ENCODE measurements around the gene NOTCH1.
A peak's percentile ranks its signal among the peaks of the same experiment; 100 is the strongest.

Gene NOTCH1

DNA sequence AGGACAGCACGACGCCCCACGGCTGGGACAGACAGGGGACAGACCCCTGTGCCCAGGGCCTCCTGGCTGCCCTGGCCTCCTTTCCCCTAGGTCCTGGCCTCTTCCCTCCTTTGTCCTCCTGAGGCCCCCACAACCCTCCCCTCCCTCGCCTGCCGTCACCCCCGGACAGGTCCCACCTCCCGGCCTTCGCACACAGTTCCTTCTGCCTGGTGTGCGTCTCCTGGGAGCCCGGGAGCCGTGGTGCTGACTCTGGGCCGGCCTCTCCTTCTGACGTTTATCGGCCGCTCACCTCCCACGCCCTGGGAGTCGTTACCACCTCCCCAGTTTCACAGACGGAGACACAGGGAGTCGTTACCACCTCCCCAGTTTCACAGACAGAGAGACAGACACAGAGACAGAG is 25.1 kb upstream of the NOTCH1 start:
- peak overlapping the region in 1 of 2 donors; percentile 59 for H3K27ac ChIP-seq
- DNase-seq (ENCODE audit: low spot score), result no peak
- TF ChIP-seq, protein P1, sequence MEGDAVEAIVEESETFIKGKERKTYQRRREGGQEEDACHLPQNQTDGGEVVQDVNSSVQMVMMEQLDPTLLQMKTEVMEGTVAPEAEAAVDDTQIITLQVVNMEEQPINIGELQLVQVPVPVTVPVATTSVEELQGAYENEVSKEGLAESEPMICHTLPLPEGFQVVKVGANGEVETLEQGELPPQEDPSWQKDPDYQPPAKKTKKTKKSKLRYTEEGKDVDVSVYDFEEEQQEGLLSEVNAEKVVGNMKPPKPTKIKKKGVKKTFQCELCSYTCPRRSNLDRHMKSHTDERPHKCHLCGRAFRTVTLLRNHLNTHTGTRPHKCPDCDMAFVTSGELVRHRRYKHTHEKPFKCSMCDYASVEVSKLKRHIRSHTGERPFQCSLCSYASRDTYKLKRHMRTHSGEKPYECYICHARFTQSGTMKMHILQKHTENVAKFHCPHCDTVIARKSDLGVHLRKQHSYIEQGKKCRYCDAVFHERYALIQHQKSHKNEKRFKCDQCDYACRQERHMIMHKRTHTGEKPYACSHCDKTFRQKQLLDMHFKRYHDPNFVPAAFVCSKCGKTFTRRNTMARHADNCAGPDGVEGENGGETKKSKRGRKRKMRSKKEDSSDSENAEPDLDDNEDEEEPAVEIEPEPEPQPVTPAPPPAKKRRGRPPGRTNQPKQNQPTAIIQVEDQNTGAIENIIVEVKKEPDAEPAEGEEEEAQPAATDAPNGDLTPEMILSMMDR (IDR thresholded peaks at IDR 0.05), result no peak

DNA sequence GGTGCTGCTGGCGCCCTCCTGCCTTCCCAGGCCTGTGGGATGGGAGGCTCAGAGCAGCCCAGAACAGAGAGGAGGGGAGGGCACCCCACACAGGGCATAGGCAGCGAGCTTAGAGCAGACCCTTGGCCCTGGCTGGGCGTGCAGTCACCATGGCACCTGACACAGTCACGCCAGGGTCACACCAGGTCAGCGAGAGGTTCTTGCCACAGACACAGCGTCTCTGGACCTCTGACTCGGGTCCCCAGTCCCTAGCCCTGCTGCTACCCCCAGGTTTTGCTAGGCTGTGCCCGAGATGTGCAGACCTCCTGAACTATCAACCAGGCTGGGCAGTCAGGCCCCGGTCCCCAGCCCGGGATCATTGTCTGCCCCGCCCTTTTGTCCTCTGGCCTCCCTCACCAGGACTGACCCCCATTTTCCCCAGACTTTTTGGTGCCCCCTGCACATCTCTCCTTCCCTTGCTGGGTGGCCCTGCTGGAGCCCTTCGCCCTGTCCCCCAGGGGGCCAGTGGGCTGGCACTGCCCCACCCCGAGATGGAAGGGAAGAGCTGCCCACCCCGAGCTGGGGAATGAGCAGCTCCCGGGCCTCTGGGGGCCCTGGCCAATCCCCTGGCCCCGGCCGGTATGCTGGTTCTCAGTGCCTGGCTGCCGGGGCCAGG is 24.5 kb upstream of the NOTCH1 start:
- peak overlapping the region in 1 of 2 donors; percentile 59 for H3K27ac ChIP-seq
- no peak for DNase-seq (ENCODE audit: low spot score)
- TF ChIP-seq, protein P1 (IDR thresholded peaks at IDR 0.05), result no peak
- H3K4me3 ChIP-seq, result no peak overlapping the region

More for the DNA sequence above, 25.1 kb upstream of the NOTCH1 start:
- no peak overlapping the region for H3K4me3 ChIP-seq

DNA sequence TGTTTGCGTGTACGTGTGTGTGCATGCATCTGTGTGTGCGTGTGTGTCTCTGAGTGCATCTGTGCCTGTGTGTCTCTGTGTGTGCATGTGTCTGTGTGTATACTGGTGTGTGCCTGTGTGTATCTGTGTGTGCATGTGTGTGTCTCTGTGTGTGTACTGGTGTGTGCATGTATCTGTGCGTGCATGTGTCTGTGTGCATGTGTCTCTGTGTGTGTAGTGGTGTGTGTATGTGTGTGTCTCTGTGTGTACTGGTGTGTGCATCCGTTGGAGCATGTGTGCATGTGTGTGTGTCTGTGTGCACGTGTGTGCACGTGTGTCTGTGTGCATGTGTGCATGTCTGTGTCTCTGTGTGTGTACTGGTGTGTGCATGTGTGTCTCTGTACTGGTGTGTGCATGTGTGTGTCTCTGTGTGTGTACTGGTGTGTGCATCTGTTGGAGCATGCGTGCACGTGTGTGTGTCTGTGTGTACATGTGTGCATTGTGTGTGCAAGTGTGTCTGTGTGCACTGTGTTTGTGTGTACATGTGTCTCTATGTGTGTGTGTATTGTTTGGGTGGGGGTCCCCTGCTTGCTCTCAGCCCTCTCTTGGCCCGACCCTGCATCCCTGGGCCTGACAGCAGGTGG is 23.8 kb upstream of the NOTCH1 start:
- H3K27ac ChIP-seq, result no peak overlapping the region
- DNase-seq (ENCODE audit: low spot score), result no peak
- no peak overlapping the region for H3K4me3 ChIP-seq
- TF ChIP-seq, protein P1 (IDR thresholded peaks at IDR 0.05), result no peak

DNA sequence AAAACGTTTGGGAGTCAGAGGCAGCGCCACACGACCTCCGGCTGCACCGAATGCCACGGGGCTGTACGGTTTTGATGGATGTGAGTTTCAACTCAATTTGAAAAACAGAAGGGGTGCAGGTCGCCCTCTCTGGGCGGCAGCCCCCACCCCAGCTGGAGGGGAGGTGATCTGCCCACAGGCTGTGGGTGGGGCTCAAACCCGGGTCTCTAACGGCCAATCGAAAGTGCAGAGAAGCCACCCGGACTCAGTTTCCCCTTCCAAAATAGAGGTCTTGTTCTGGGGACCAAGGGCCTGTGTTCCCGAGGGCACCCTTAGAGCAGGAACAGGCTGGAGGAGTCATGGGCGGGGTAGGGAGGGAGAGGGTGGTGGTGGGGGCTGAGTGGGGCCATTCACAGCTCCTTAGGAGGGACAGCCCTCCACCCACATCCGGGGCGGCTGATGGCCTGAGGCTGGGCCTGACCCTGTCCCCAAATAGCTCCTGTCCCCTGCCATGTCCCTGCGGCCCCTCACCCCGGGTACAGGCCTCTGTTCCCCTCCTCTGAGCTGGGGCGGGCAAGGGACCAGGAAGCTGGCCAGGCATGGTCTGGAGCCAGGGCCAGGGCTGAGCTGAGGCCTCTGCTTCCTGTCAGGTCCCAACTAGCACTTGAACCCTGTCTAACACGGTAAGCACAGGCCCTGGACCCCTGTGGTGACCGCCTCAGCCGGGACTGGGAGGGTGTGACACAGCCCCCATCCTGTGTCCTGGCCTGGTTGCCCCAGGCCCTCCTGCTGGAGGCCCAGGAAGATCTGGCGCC is 22.6 kb upstream of the NOTCH1 start:
- Histone ChIP-seq H3K27ac (peak overlapping the region; percentile 42 to 86), H3K4me3 (peak overlapping the region; percentile 29)
- no peak for DNase-seq (ENCODE audit: low spot score)
- TF ChIP-seq, protein P1 (IDR thresholded peaks at IDR 0.05), result no peak

DNA sequence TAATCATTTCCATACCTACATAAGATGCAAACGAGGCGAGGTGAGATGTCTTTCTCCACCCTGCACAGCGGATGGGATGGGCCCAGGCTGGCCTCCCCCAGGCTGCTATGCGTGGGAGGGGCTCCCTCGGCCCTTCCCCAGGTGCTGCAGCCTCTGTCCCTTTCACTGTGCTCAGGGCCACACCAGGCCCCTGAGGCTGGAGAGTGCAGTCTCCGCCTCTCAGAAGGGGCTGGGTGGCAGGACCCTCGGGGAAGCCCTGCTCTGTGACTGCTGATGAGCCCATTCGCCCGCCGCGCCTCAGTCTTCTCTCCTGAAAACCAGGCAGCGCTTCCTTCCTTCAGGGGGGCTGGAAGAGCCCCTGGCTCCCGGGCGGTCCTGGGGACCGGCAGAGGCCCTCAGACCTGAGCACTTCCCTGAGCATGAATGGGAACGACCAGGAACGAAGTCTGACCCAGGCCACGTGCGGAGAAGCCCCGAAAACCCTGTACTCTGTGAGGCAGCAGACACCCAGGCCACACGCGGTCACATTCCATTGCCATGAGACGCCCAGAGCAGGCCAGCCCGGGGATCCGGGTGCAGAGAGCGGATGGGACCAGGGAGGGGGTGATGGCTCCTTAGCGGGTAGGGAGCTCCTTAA is 21.9 kb upstream of the NOTCH1 start:
- DNase-seq (ENCODE audit: low spot score), result peak; percentile 89
- peak overlapping the region; percentile 29 for H3K4me3 ChIP-seq
- H3K27ac ChIP-seq, result peak overlapping the region; percentile 56 to 86
- TF ChIP-seq, protein P1 (IDR thresholded peaks at IDR 0.05), result no peak

GRCh38 chr9:136566901-136567300 is 21.1 kb upstream of the NOTCH1 start:
- TF ChIP-seq, protein P1 (IDR thresholded peaks at IDR 0.05), result no peak
- Histone ChIP-seq H3K4me3 (no peak overlapping the region), H3K27ac (peak overlapping the region; percentile 56 to 86)
- DNase-seq (ENCODE audit: low spot score), result no peak

All from coronary artery (tissue), 2 donors.